Activated T-helper 1 cell treated with anti-CD3 and anti-CD28 coated beads, Interleukin-12 subunit alpha, Interleukin-12 subunit beta, Interleukin-2, Interleukin-4 antibody, amounts not matched to agents 30 ng/mL and 10 ng/mL and 1 ng/mL, durations not matched to agents 14 hours and 24 hours and 36 hours (primary cell): Measurements from ENCODE around the gene POMC. TPM values are rescaled to one million over a fixed set of nuclear protein-coding genes. Genes with fewer than 3 reads are reported as not detected.

ENCODE experiments used
- DNase-seq: peaks from one replicate; pipeline ENCODE4 v3.0.0; 2021; ENCODE audit warnings: low spot score
- H3K27ac Mint-ChIP-seq: one replicate; pipeline ENCODE4 v1.8.0; 2021; ENCODE audit warnings: mild to moderate bottlenecking, mixed read lengths
- H3K27me3 Mint-ChIP-seq: one replicate; pipeline ENCODE4 v1.8.0; 2022; ENCODE audit warnings: mild to moderate bottlenecking, moderate library complexity, mixed read lengths; ENCODE audit not compliant: insufficient read depth
- H3K36me3 Mint-ChIP-seq: one replicate; pipeline ENCODE4 v1.8.0; 2021; ENCODE audit warnings: low read depth, mixed read lengths
- H3K4me1 Mint-ChIP-seq: one replicate; pipeline ENCODE4 v1.8.0; 2021; ENCODE audit warnings: low read depth, mixed read lengths
- H3K4me3 Mint-ChIP-seq: one replicate; pipeline ENCODE4 v1.8.0; 2021; ENCODE audit warnings: mild to moderate bottlenecking, moderate library complexity, mixed read lengths
- H3K9me3 Mint-ChIP-seq: one replicate; pipeline ENCODE4 v1.8.0; 2021; ENCODE audit warnings: mixed read lengths
- intact Hi-C: fragments of 100-400 bp; cut with micrococcal nuclease; formaldehyde crosslinking; loops from one replicate; pipeline ENCODE4 v1.15.1; 2024
- total RNA-seq: library from RNA; stranded (reverse); gene quantifications from 2 replicates; pipeline ENCODE4 v1.2.3, GENCODE V29; 2022

POMC gene
- total RNA-seq, 1 donor from 2014 or later: 5.0 TPM

GRCh38 chr2:25197336-25198208, 29.2 kb upstream of the POMC start:
- Mint-ChIP-seq H3K4me3 (no peak overlapping the region), H3K36me3 (no peaks in the 10 kb centered on the region), H3K27ac (no peak overlapping the region), H3K4me1 (peaks cover 7% of the 10 kb centered on the region), H3K9me3 (no peaks in the 10 kb centered on the region), H3K27me3 (peaks cover 12% of the 10 kb centered on the region)
- DNase-seq: no peak
- intact Hi-C loops: no loop called here

GRCh38 chr2:25194576-25195122, 26.3 kb upstream of the POMC start:
- H3K9me3 Mint-ChIP-seq: no peaks in the 10 kb centered on the region
- H3K27ac Mint-ChIP-seq: no peak overlapping the region
- H3K36me3 Mint-ChIP-seq: no peaks in the 10 kb centered on the region
- intact Hi-C loops: no loop called here
- H3K27me3 Mint-ChIP-seq: peaks cover 12% of the 10 kb centered on the region
- no peaks in the 10 kb centered on the region for H3K4me1 Mint-ChIP-seq
- no peak for DNase-seq
- H3K4me3 Mint-ChIP-seq: no peak overlapping the region

- H3K4me3 Mint-ChIP-seq: no peak overlapping the region
- DNase-seq: no peak
- intact Hi-C loops: no loop called here
- peaks cover 9% of the 10 kb centered on the region for H3K27me3 Mint-ChIP-seq
- H3K36me3 Mint-ChIP-seq: no peaks in the 10 kb centered on the region
- H3K27ac Mint-ChIP-seq: no peak overlapping the region
- H3K4me1 Mint-ChIP-seq: no peaks in the 10 kb centered on the region
- no peaks in the 10 kb centered on the region for H3K9me3 Mint-ChIP-seq
Observed at GRCh38 chr2:25190536-25190935, 22.2 kb upstream of the POMC start.

- Mint-ChIP-seq H3K27me3 (peaks cover 9% of the 10 kb centered on the region), H3K36me3 (no peaks in the 10 kb centered on the region), H3K4me1 (no peaks in the 10 kb centered on the region), H3K9me3 (no peaks in the 10 kb centered on the region), H3K4me3 (no peak overlapping the region), H3K27ac (no peak overlapping the region)
- no peak for DNase-seq
- intact Hi-C loops: no loop called here
Observed at GRCh38 chr2:25188405-25188804, 20.0 kb upstream of the POMC start.

GRCh38 chr2:25187729-25188350, 19.5 kb upstream of the POMC start:
- Mint-ChIP-seq H3K27me3 (peaks cover 9% of the 10 kb centered on the region), H3K27ac (no peak overlapping the region), H3K36me3 (no peaks in the 10 kb centered on the region), H3K4me3 (no peak overlapping the region), H3K9me3 (no peaks in the 10 kb centered on the region), H3K4me1 (no peaks in the 10 kb centered on the region)
- intact Hi-C loops: no loop called here
- no peak for DNase-seq

- H3K27me3 Mint-ChIP-seq: peaks cover 14% of the 10 kb centered on the region
- H3K27ac Mint-ChIP-seq: no peak overlapping the region
- H3K36me3 Mint-ChIP-seq: no peaks in the 10 kb centered on the region
- H3K4me3 Mint-ChIP-seq: no peak overlapping the region
- intact Hi-C loops: no loop called here
- no peaks in the 10 kb centered on the region for H3K4me1 Mint-ChIP-seq
- H3K9me3 Mint-ChIP-seq: no peaks in the 10 kb centered on the region
- DNase-seq: no peak
Observed at GRCh38 chr2:25184254-25184653, 15.9 kb upstream of the POMC start.

- no peak overlapping the region for H3K4me3 Mint-ChIP-seq
- no peaks in the 10 kb centered on the region for H3K4me1 Mint-ChIP-seq
- H3K9me3 Mint-ChIP-seq: no peaks in the 10 kb centered on the region
- H3K27me3 Mint-ChIP-seq: peaks cover 13% of the 10 kb centered on the region
- intact Hi-C loops: no loop called here
- H3K36me3 Mint-ChIP-seq: no peaks in the 10 kb centered on the region
- DNase-seq: no peak
- no peak overlapping the region for H3K27ac Mint-ChIP-seq
Observed at GRCh38 chr2:25178976-25179375, 10.6 kb upstream of the POMC start.

- Mint-ChIP-seq H3K27me3 (peaks cover 27% of the 10 kb centered on the region), H3K9me3 (no peaks in the 10 kb centered on the region), H3K36me3 (no peaks in the 10 kb centered on the region), H3K4me3 (no peak overlapping the region), H3K27ac (no peak overlapping the region), H3K4me1 (no peaks in the 10 kb centered on the region)
- DNase-seq: no peak
- intact Hi-C loops: no loop called here
Observed at GRCh38 chr2:25177211-25177611, 8.8 kb upstream of the POMC start.

- Mint-ChIP-seq H3K27ac (no peak overlapping the region), H3K9me3 (no peaks in the 10 kb centered on the region), H3K4me1 (no peaks in the 10 kb centered on the region), H3K27me3 (peaks cover 31% of the 10 kb centered on the region), H3K4me3 (no peak overlapping the region), H3K36me3 (no peaks in the 10 kb centered on the region)
- intact Hi-C loops: no loop called here
- no peak for DNase-seq
Observed at GRCh38 chr2:25176541-25177181, 8.3 kb upstream of the POMC start.

GRCh38 chr2:25176138-25176537, 7.8 kb upstream of the POMC start:
- intact Hi-C loops: no loop called here
- H3K4me1 Mint-ChIP-seq: no peaks in the 10 kb centered on the region
- H3K36me3 Mint-ChIP-seq: no peaks in the 10 kb centered on the region
- DNase-seq: no peak
- H3K4me3 Mint-ChIP-seq: no peak overlapping the region
- H3K27ac Mint-ChIP-seq: no peak overlapping the region
- no peaks in the 10 kb centered on the region for H3K9me3 Mint-ChIP-seq
- peaks cover 36% of the 10 kb centered on the region for H3K27me3 Mint-ChIP-seq

GRCh38 chr2:25174192-25174861, 5.9 kb upstream of the POMC start:
- no peaks in the 10 kb centered on the region for H3K9me3 Mint-ChIP-seq
- H3K27me3 Mint-ChIP-seq: peaks cover 50% of the 10 kb centered on the region
- no peak for DNase-seq
- no peak overlapping the region for H3K4me3 Mint-ChIP-seq
- peaks cover 1% of the 10 kb centered on the region for H3K36me3 Mint-ChIP-seq
- no peaks in the 10 kb centered on the region for H3K4me1 Mint-ChIP-seq
- intact Hi-C loops: no loop called here
- no peak overlapping the region for H3K27ac Mint-ChIP-seq

GRCh38 chr2:25173719-25174118, 5.3 kb upstream of the POMC start:
- Mint-ChIP-seq H3K4me1 (no peaks in the 10 kb centered on the region), H3K27me3 (peaks cover 55% of the 10 kb centered on the region), H3K27ac (no peak overlapping the region), H3K9me3 (no peaks in the 10 kb centered on the region), H3K36me3 (peaks cover 1% of the 10 kb centered on the region), H3K4me3 (no peak overlapping the region)
- no peak for DNase-seq
- intact Hi-C loops: no loop called here
